Breast epithelium (tissue), 3 donors: ENCODE results near the gene GPLD1.

Source experiments
- CTCF ChIP-seq, 3 donors: fragments of 450-650 bp; IDR thresholded peaks; one replicate each; pipeline ENCODE4 v1.5.1; 2016 to 2017; ENCODE audit warnings: antibody characterized with exemption in 3 of 3, mild to moderate bottlenecking in 3 of 3, moderate library complexity in 3 of 3
- POLR2A ChIP-seq: fragments of 450-650 bp; IDR thresholded peaks from one replicate; pipeline ENCODE4 v1.6.1; 2016; ENCODE audit warnings: antibody characterized with exemption, mild to moderate bottlenecking, moderate library complexity
- POLR2AphosphoS5 ChIP-seq, 3 donors: sonication (generic); formaldehyde crosslinking; IDR thresholded peaks; one replicate each; pipeline ENCODE4 v1.6.1; 2017; ENCODE audit warnings: antibody characterized with exemption in 3 of 3

GRCh38 chr6:24445704-24446103 lies 43.7 kb downstream of the GPLD1 start:
- no peak for TF ChIP-seq POLR2A
- TF ChIP-seq CTCF (IDR thresholded peaks at IDR 0.05): no peak
- TF ChIP-seq POLR2AphosphoS5 (IDR thresholded peaks at IDR 0.05): no peak
